ENCODE data around the gene ADGRA1.
A peak's percentile ranks its signal among the peaks of the same experiment; 100 is the strongest.

ADGRA1 gene

GRCh38 chr10:133123746-133124356, 36.1 kb downstream of the ADGRA1 start:
- TF ChIP-seq TAF1 (IDR thresholded peaks at IDR 0.05; ENCODE audit: low read depth): no peak
- no peak for TF ChIP-seq YY1 (IDR thresholded peaks at IDR 0.05; ENCODE audit: low read depth)
- no peak for TF ChIP-seq MAX (IDR thresholded peaks at IDR 0.05)
- no peak for TF ChIP-seq TCF12 (IDR thresholded peaks at IDR 0.05; ENCODE audit: low read depth)
- TF ChIP-seq EGR1 (IDR thresholded peaks at IDR 0.05): no peak
- peak; percentile 74 for TF ChIP-seq USF1 (IDR thresholded peaks at IDR 0.05)

GRCh38 chr10:133124357-133125211, 36.9 kb downstream of the ADGRA1 start:
- TF ChIP-seq ZBTB7A (IDR thresholded peaks at IDR 0.05; ENCODE audit: low read depth) (no peak), RAD21 (IDR thresholded peaks at IDR 0.05; ENCODE audit: low read depth) (peak; percentile 78)

- TF ChIP-seq EP300 (IDR thresholded peaks at IDR 0.05; ENCODE audit: borderline replicate concordance): no peak
- TF ChIP-seq ZBTB7A (IDR thresholded peaks at IDR 0.05; ENCODE audit: low read depth): no peak
- TF ChIP-seq TEAD4 (IDR thresholded peaks at IDR 0.05): no peak
- no peak for TF ChIP-seq FOXM1 (IDR thresholded peaks at IDR 0.05; ENCODE audit: borderline replicate concordance, low read depth)
- no peak for TF ChIP-seq CEBPB (IDR thresholded peaks at IDR 0.05)
- no peak for TF ChIP-seq EGR1 (IDR thresholded peaks at IDR 0.05)
- no peak for TF ChIP-seq NFIC (IDR thresholded peaks at IDR 0.05)
- no peak for TF ChIP-seq TAF1 (IDR thresholded peaks at IDR 0.05; ENCODE audit: low read depth)
- no peak for TF ChIP-seq RAD21 (IDR thresholded peaks at IDR 0.05; ENCODE audit: low read depth)
- no peak for TF ChIP-seq USF1 (IDR thresholded peaks at IDR 0.05)
- no peak for TF ChIP-seq TCF12 (IDR thresholded peaks at IDR 0.05; ENCODE audit: low read depth)
- TF ChIP-seq MAX (IDR thresholded peaks at IDR 0.05): no peak
- no peak for TF ChIP-seq REST (IDR thresholded peaks at IDR 0.05; ENCODE audit: low read depth)
- no peak for TF ChIP-seq YY1 (IDR thresholded peaks at IDR 0.05; ENCODE audit: low read depth)
- no peak for TF ChIP-seq CREB1 (IDR thresholded peaks at IDR 0.05; ENCODE audit: low read depth)
These were observed 38.2 kb downstream of the ADGRA1 start for GRCh38 chr10:133125901-133126300.

GRCh38 chr10:133126431-133127290, 38.9 kb downstream of the ADGRA1 start:
- no peak for TF ChIP-seq EGR1 (IDR thresholded peaks at IDR 0.05)
- TF ChIP-seq RAD21 (IDR thresholded peaks at IDR 0.05; ENCODE audit: low read depth): no peak

GRCh38 chr10:133127291-133128125, 39.8 kb downstream of the ADGRA1 start:
- no peak for TF ChIP-seq MAX (IDR thresholded peaks at IDR 0.05)
- no peak for TF ChIP-seq TAF1 (IDR thresholded peaks at IDR 0.05; ENCODE audit: low read depth)
- TF ChIP-seq TCF12 (IDR thresholded peaks at IDR 0.05; ENCODE audit: low read depth): no peak
- no peak for TF ChIP-seq USF1 (IDR thresholded peaks at IDR 0.05)
- no peak for TF ChIP-seq REST (IDR thresholded peaks at IDR 0.05; ENCODE audit: low read depth)
- no peak for TF ChIP-seq RAD21 (IDR thresholded peaks at IDR 0.05; ENCODE audit: low read depth)
- no peak for TF ChIP-seq NFIC (IDR thresholded peaks at IDR 0.05)
- TF ChIP-seq FOXM1 (IDR thresholded peaks at IDR 0.05; ENCODE audit: borderline replicate concordance, low read depth): no peak
- TF ChIP-seq EP300 (IDR thresholded peaks at IDR 0.05; ENCODE audit: borderline replicate concordance): no peak
- no peak for TF ChIP-seq ZBTB7A (IDR thresholded peaks at IDR 0.05; ENCODE audit: low read depth)
- no peak for TF ChIP-seq CEBPB (IDR thresholded peaks at IDR 0.05)
- no peak for TF ChIP-seq CREB1 (IDR thresholded peaks at IDR 0.05; ENCODE audit: low read depth)
- no peak for TF ChIP-seq EGR1 (IDR thresholded peaks at IDR 0.05)
- no peak for TF ChIP-seq YY1 (IDR thresholded peaks at IDR 0.05; ENCODE audit: low read depth)
- no peak for TF ChIP-seq TEAD4 (IDR thresholded peaks at IDR 0.05)
